ENCODE results near the gene AXIN2.

DNA sequence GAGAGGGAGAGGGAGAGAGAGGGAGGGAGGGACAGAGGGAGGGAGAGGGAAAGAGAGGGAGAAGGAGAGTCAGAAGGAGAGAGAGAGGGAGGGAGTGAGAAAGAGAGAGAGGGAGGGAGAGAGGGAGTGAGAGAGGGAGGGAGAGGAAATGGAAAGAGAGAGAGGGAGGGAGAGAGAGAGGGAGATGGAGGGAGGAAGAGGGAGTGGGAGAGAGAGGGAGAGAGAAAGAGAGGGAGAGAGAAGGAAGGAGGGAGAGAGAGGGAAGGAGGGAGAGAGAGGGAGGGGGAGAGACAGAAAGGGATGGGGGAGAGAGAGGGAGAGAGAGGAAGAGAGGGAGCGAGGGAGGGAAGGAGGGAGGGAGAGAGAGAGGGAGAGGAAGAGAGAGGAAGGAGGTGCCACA is 72.8 kb downstream of the AXIN2 start:
- no peak for TF ChIP-seq POLR2A (IDR thresholded peaks at IDR 0.05)
- TF ChIP-seq CTCF (IDR thresholded peaks at IDR 0.05), result no peak

All from testis (tissue), 2 donors.